ENCODE results near the gene DLG4.

DNA sequence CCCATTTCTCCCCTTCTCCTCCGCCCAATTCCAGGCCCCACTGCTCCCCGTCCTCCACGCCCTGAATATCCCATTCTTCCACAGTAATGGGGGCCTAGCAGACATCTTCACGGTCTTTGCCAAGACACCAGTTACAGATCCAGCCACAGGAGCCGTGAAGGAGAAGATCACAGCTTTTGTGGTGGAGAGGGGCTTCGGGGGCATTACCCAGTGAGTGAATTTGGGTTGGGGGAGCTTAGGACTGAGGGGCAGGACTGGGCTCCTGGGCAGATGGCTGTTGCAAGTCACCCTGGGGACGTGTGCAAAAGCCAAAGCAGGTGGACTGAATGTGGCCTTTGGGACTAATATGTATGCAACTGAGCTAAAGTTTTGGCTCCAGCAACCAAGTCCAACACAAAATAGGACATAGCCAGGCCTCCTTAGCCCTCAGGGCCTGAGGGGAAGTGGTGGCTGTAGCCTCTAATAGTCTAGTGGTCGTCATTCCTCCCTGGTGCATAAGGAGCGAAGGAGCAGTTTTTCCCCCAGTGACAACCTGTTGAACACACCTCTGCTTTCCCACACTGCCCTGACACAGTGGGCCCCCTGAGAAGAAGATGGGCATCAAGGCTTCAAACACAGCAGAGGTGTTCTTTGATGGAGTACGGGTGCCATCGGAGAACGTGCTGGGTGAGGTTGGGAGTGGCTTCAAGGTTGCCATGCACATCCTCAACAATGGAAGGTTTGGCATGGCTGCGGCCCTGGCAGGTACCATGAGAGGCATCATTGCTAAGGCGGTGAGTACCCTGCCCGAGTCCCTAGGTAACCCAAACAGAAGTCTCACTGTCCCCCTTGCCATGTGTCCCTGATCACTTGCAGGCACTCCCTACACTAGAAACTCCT lies 2.7 kb upstream of the DLG4 start:
- TF ChIP-seq, protein P1, sequence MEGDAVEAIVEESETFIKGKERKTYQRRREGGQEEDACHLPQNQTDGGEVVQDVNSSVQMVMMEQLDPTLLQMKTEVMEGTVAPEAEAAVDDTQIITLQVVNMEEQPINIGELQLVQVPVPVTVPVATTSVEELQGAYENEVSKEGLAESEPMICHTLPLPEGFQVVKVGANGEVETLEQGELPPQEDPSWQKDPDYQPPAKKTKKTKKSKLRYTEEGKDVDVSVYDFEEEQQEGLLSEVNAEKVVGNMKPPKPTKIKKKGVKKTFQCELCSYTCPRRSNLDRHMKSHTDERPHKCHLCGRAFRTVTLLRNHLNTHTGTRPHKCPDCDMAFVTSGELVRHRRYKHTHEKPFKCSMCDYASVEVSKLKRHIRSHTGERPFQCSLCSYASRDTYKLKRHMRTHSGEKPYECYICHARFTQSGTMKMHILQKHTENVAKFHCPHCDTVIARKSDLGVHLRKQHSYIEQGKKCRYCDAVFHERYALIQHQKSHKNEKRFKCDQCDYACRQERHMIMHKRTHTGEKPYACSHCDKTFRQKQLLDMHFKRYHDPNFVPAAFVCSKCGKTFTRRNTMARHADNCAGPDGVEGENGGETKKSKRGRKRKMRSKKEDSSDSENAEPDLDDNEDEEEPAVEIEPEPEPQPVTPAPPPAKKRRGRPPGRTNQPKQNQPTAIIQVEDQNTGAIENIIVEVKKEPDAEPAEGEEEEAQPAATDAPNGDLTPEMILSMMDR (IDR thresholded peaks at IDR 0.05): no peak
- TF ChIP-seq POLR2A (IDR thresholded peaks at IDR 0.05): no peak

Data from suprapubic skin (tissue), 3 donors.